ENCODE results near the gene ERC1. TPM values are rescaled to one million over a fixed set of nuclear protein-coding genes. Genes with fewer than 3 reads are reported as not detected.

ERC1 gene
- total and polyA plus RNA-seq, 2 donors (not counting 3 experiments of a cell fraction or from before 2014, with no cell fraction given), result 11.7 to 66.1 TPM

- Histone ChIP-seq H4K20me1 (replicated peaks; ENCODE audit: control insufficient read depth, extremely low read depth, insufficient read depth, low read length) (no peaks in the 10 kb centered on the region), H3K27ac (ENCODE audit: insufficient read depth, low read depth, low read length) (no peak overlapping the region), H3K9ac (replicated peaks; ENCODE audit: extremely low read depth, insufficient read depth, low read length) (no peak overlapping the region), H3K36me3 (ENCODE audit: control insufficient read depth in 2 of 2, extremely low read depth in 1 of 2, insufficient read depth in 2 of 2, low read length in 2 of 2) (no peaks in the 10 kb centered on the region), H3K4me1 (ENCODE audit: control insufficient read depth, extremely low read depth, insufficient read depth, low read length) (no peaks in the 10 kb centered on the region), H2AFZ (ENCODE audit: low read depth, low read length) (no peak overlapping the region), H3K4me2 (ENCODE audit: insufficient read depth, low read length) (no peak overlapping the region), H3K9me3 (replicated peaks; ENCODE audit: control insufficient read depth, insufficient read depth, low read length) (no peaks in the 10 kb centered on the region), H3K27me3 (ENCODE audit: control insufficient read depth in 2 of 2, insufficient read depth in 2 of 2, low read length in 2 of 2) (peaks cover 38 to 50% of the 10 kb centered on the region in 2 experiments), H3K9me1 (replicated peaks; ENCODE audit: control insufficient read depth, extremely low read depth, insufficient read depth, low read length) (no peaks in the 10 kb centered on the region), H3K79me2 (ENCODE audit: control insufficient read depth, insufficient read depth, low read length) (no peaks in the 10 kb centered on the region), H3K4me3 (replicated peaks in 1 of 3; ENCODE audit: insufficient read depth in 1 of 3, low read depth in 1 of 3, low read length in 3 of 3) (no peak overlapping the region)
- DNase-seq (ENCODE audit: low read depth, low spot score) (no peak), FAIRE-seq (no peak)
- ChIA-PET CTCF (no interaction called here), POLR2A (no interaction called here)
- intact Hi-C loops (cut with micrococcal nuclease) (no loop called here), dilution Hi-C loops (cut with MboI; ENCODE audit: extremely low pct_ligation_motif_present, low sequenced_read_pairs) (no loop called here)
- BruUV-seq (replicated peaks), result no TSS peak
- no peak for TF ChIP-seq GATA2 (IDR thresholded peaks at IDR 0.05; ENCODE audit: insufficient read depth, insufficient read length, low read depth, low read length)
- no peak for TF ChIP-seq MYC (IDR thresholded peaks at IDR 0.05; ENCODE audit: low read depth, low read length)
- TF ChIP-seq, protein P1, sequence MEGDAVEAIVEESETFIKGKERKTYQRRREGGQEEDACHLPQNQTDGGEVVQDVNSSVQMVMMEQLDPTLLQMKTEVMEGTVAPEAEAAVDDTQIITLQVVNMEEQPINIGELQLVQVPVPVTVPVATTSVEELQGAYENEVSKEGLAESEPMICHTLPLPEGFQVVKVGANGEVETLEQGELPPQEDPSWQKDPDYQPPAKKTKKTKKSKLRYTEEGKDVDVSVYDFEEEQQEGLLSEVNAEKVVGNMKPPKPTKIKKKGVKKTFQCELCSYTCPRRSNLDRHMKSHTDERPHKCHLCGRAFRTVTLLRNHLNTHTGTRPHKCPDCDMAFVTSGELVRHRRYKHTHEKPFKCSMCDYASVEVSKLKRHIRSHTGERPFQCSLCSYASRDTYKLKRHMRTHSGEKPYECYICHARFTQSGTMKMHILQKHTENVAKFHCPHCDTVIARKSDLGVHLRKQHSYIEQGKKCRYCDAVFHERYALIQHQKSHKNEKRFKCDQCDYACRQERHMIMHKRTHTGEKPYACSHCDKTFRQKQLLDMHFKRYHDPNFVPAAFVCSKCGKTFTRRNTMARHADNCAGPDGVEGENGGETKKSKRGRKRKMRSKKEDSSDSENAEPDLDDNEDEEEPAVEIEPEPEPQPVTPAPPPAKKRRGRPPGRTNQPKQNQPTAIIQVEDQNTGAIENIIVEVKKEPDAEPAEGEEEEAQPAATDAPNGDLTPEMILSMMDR (IDR thresholded peaks at IDR 0.05; ENCODE audit: extremely low read depth in 1 of 2, insufficient read depth in 1 of 2, low read depth in 1 of 2, low read length in 2 of 2), result no peak
- TF ChIP-seq, protein P2, sequence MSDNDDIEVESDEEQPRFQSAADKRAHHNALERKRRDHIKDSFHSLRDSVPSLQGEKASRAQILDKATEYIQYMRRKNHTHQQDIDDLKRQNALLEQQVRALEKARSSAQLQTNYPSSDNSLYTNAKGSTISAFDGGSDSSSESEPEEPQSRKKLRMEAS (IDR thresholded peaks at IDR 0.05; ENCODE audit: insufficient read depth, insufficient read length), result no peak
- no peak for TF ChIP-seq JUN (IDR thresholded peaks at IDR 0.05; ENCODE audit: borderline replicate concordance, insufficient read depth, insufficient read length, low read depth)
- no peak for TF ChIP-seq EZH2 (IDR thresholded peaks at IDR 0.05; ENCODE audit: borderline replicate concordance, low read depth, low read length, severe bottlenecking)
- no peak for TF ChIP-seq POLR2AphosphoS5 (IDR thresholded peaks at IDR 0.05; ENCODE audit: insufficient read depth, low read depth, low read length)
- TF ChIP-seq POLR2A (IDR thresholded peaks at IDR 0.05; ENCODE audit: low read depth, low read length), result no peak
- TF ChIP-seq FOS (IDR thresholded peaks at IDR 0.05; ENCODE audit: borderline replicate concordance, insufficient read depth, low read length), result no peak
These were observed 545.8 kb downstream of the ERC1 start for GRCh38 chr12:1536817-1537216.
